ENCODE results near the gene IPMK. TPM values are rescaled to one million over a fixed set of nuclear protein-coding genes. Genes with fewer than 3 reads are reported as not detected.

IPMK gene
- total and polyA plus RNA-seq, 9 of the 15 experiments (the other 6 are each of a cell fraction or from before 2014, with no cell fraction given) = 0.98 to 4.4 (median 2.7) TPM

DNA sequence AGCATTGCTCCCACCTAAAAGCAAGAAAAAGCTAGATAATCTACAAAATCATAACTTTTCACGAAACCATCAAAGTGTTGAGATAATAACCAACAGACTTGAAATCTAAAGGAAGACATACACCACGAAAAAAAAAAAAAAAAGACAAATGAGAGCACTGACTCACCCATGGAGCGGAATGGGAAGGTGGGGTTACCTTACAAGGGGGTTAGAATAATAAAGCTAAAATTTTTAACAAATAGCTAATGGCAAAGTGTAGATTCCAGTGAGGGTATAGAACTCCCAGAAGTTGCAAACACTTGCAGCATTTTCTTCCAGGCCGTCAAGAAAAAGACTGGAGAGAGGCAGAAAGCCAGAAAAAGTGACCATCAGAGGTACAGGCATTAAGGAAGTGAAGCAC lies 27.2 kb downstream of the IPMK start:
- H3K79me2 ChIP-seq (ENCODE audit: control insufficient read depth, insufficient read depth, low read length) = peaks cover 16% of the 10 kb centered on the region
- peaks cover 4 to 7% of the 10 kb centered on the region in 2 experiments for H3K4me1 ChIP-seq (replicated peaks in 1 of 2; ENCODE audit: control insufficient read depth in 2 of 2, insufficient read depth in 2 of 2, low read length in 2 of 2)
- H3K4me3 ChIP-seq = no peak overlapping the region
- H3K4me2 ChIP-seq (ENCODE audit: insufficient read depth, low read length) = no peak overlapping the region
- H3K9ac ChIP-seq (ENCODE audit: insufficient read depth in 1 of 2, low read depth in 2 of 2, low read length in 2 of 2) = no peak overlapping the region
- FAIRE-seq (no peak), DNase-seq (ENCODE audit: extremely low read depth in 1 of 4, low spot score in 3 of 4) (no peak), ATAC-seq (no peak)
- H3K9me1 ChIP-seq (ENCODE audit: control insufficient read depth, insufficient read depth, low read length) = no peaks in the 10 kb centered on the region
- ChIA-PET POLR2A (interaction anchor here (0.7 kb wide), 1 partner anchor 106 kb away, joined by 3 read pairs; no protein-coding TSS in a partner anchor), CTCF (ENCODE audit: low intra/inter-chr PET ratio) (no interaction called here)
- 41% methylated on average over 3 of the region's 4 CpGs for WGBS (ENCODE audit: insufficient coverage, low coverage, missing lambda C conversion rate)
- H3K27ac ChIP-seq (ENCODE audit: extremely low read depth, low read depth, low read length) = no peak overlapping the region
- H3K27me3 ChIP-seq (ENCODE audit: control insufficient read depth in 2 of 2, insufficient read depth in 2 of 2, low read length in 2 of 2) = no peaks in the 10 kb centered on the region
- H3K36me3 ChIP-seq (ENCODE audit: control insufficient read depth, insufficient read depth, low read length) = no peaks in the 10 kb centered on the region; the same call in 2 of the 3 replicates
- intact Hi-C loops (cut with micrococcal nuclease) (no loop called here), in situ Hi-C loops (cut with MboI) (no loop called here)
- no peak overlapping the region for H2AFZ ChIP-seq (ENCODE audit: low read depth, low read length)
- no peaks in the 10 kb centered on the region for H4K20me1 ChIP-seq (replicated peaks; ENCODE audit: control insufficient read depth, insufficient read depth, low read length)
- H3K9me3 ChIP-seq (replicated peaks; ENCODE audit: control insufficient read depth, insufficient read depth, low read depth, low read length) = no peaks in the 10 kb centered on the region
- no TSS peak for BruUV-seq (replicated peaks)
- no peak for TF ChIP-seq TFAM (CRISPR knock-in tag; conservative IDR thresholded peaks at IDR 0.05)
- TF ChIP-seq HNRNPK (IDR thresholded peaks at IDR 0.05; ENCODE audit: low read depth, low read length, poor library complexity, severe bottlenecking) = no peak
- TF ChIP-seq DACH1 (IDR thresholded peaks at IDR 0.05; ENCODE audit: partially characterized antibody) = no peak
- no peak for TF ChIP-seq GTF2E2 (tag; IDR thresholded peaks at IDR 0.05)
- no peak for TF ChIP-seq TGIF2 (CRISPR knock-in tag; IDR thresholded peaks at IDR 0.05)
- TF ChIP-seq SMC3 (conservative IDR thresholded peaks at IDR 0.05; ENCODE audit: insufficient read depth, low read depth, low read length) = no peak
- no peak for TF ChIP-seq IFI16 (CRISPR knock-in tag; IDR thresholded peaks at IDR 0.05)
- TF ChIP-seq, protein P1, sequence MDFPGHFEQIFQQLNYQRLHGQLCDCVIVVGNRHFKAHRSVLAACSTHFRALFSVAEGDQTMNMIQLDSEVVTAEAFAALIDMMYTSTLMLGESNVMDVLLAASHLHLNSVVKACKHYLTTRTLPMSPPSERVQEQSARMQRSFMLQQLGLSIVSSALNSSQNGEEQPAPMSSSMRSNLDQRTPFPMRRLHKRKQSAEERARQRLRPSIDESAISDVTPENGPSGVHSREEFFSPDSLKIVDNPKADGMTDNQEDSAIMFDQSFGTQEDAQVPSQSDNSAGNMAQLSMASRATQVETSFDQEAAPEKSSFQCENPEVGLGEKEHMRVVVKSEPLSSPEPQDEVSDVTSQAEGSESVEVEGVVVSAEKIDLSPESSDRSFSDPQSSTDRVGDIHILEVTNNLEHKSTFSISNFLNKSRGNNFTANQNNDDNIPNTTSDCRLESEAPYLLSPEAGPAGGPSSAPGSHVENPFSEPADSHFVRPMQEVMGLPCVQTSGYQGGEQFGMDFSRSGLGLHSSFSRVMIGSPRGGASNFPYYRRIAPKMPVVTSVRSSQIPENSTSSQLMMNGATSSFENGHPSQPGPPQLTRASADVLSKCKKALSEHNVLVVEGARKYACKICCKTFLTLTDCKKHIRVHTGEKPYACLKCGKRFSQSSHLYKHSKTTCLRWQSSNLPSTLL (IDR thresholded peaks at IDR 0.05) = no peak
- TF ChIP-seq, protein P2, sequence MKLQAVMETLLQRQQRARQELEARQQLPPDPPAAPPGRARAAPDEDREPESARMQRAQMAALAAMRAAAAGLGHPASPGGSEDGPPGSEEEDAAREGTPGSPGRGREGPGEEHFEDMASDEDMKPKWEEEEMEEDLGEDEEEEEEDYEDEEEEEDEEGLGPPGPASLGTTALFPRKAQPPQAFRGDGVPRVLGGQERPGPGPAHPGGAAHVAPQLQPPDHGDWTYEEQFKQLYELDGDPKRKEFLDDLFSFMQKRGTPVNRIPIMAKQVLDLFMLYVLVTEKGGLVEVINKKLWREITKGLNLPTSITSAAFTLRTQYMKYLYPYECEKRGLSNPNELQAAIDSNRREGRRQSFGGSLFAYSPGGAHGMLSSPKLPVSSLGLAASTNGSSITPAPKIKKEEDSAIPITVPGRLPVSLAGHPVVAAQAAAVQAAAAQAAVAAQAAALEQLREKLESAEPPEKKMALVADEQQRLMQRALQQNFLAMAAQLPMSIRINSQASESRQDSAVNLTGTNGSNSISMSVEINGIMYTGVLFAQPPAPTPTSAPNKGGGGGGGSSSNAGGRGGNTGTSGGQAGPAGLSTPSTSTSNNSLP (IDR thresholded peaks at IDR 0.05; ENCODE audit: borderline replicate concordance, low read depth, low read length) = no peak
- TF ChIP-seq, protein P3, sequence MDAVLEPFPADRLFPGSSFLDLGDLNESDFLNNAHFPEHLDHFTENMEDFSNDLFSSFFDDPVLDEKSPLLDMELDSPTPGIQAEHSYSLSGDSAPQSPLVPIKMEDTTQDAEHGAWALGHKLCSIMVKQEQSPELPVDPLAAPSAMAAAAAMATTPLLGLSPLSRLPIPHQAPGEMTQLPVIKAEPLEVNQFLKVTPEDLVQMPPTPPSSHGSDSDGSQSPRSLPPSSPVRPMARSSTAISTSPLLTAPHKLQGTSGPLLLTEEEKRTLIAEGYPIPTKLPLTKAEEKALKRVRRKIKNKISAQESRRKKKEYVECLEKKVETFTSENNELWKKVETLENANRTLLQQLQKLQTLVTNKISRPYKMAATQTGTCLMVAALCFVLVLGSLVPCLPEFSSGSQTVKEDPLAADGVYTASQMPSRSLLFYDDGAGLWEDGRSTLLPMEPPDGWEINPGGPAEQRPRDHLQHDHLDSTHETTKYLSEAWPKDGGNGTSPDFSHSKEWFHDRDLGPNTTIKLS (IDR thresholded peaks at IDR 0.05; ENCODE audit: borderline replicate concordance, low read depth) = no peak
- no peak for TF ChIP-seq FOXP1 (CRISPR knock-in tag; IDR thresholded peaks at IDR 0.05)
- no peak for TF ChIP-seq NEUROD1 (IDR thresholded peaks at IDR 0.05; ENCODE audit: borderline replicate concordance, low read depth, low read length, partially characterized antibody)
- TF ChIP-seq MEF2D (tag; conservative IDR thresholded peaks at IDR 0.05; ENCODE audit: low read depth) = no peak
- TF ChIP-seq TOE1 (IDR thresholded peaks at IDR 0.05; ENCODE audit: borderline replicate concordance) = no peak
- TF ChIP-seq TOE1 (CRISPR knock-in tag; IDR thresholded peaks at IDR 0.05; ENCODE audit: borderline replicate concordance, low read depth) = no peak
- TF ChIP-seq CCAR2 (IDR thresholded peaks at IDR 0.05; ENCODE audit: low read depth, low read length) = no peak
- TF ChIP-seq, protein P4, sequence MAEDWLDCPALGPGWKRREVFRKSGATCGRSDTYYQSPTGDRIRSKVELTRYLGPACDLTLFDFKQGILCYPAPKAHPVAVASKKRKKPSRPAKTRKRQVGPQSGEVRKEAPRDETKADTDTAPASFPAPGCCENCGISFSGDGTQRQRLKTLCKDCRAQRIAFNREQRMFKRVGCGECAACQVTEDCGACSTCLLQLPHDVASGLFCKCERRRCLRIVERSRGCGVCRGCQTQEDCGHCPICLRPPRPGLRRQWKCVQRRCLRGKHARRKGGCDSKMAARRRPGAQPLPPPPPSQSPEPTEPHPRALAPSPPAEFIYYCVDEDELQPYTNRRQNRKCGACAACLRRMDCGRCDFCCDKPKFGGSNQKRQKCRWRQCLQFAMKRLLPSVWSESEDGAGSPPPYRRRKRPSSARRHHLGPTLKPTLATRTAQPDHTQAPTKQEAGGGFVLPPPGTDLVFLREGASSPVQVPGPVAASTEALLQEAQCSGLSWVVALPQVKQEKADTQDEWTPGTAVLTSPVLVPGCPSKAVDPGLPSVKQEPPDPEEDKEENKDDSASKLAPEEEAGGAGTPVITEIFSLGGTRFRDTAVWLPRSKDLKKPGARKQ (CRISPR knock-in tag; IDR thresholded peaks at IDR 0.05) = no peak
